GM18519 (cell line): Measurements from ENCODE around the gene SLC38A10.

Source experiments
- ATAC-seq: cut with Tn5 transposase; IDR thresholded peaks from one replicate; pipeline ENCODE4 v1.9.1; 2021; ENCODE audit warnings: mild to moderate bottlenecking, moderate library complexity; ENCODE audit not compliant: unreplicated experiment, low FRiP score

The SLC38A10 gene

DNA sequence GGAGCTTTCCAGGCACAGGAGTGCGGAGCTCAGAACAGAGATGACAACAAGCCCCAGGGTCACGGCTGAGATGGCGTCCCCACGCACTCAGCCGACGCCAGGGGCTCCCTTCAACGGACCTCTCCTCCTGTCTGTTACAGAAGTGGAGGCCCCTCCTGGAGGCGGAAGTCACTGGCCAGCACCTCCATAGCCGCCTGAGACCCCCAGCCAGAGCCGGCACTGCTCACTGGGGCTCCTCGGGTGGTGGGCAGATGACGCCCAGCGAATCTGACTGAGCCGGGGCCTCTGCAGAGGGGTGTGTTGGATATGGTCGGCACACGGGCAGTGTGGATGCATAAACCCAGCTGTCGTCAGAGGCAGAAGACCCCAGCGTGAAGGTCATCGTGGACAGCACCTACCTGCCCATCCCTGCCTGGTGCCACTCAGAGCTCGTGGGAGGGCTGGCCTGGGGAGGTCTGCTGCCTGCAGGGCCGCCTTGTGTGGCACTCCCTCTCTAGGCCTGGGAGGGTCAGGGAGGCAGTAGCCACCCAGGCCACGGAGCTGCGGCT lies 36.0 kb downstream of the SLC38A10 start:
- no peak for ATAC-seq

DNA sequence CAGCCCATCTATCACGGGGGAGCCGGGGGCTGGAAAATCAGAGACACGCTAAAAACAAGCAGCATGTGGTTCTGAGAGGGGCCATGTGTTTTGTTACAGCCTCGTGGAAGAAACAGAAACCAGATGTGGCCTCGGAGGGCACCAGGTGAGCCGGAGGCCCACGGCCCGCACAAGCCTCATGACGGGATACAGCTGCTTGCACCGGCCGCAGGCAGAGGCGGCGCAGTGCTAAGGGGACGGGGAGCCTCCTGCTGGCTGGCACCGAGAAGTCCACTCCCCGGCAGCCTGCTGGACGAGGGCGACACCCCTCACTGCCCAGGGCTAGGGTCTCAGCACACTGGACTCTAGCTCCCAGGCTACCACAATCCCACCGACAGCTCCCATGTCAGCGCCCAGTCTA lies 36.8 kb downstream of the SLC38A10 start:
- ATAC-seq, result no peak

DNA sequence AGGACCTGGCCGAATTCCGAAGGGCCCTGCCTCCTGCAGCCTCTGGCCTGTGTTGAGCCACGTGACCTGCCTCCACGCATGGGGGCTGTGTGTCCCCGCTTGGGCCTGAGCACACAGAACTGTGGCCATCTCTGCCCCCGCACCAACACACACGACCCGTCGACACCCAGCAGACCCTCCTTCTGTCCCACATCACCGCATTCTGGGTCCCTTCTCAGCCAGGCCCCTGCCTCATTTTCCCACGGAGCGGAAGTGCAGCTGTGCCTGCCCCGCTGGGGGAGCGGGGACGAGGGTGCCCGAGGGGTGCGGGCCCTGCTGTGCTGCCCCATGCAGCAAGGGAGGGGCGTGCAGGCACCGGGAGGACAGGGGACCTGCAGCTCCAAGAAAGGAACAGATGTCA lies 37.6 kb downstream of the SLC38A10 start:
- no peak for ATAC-seq

DNA sequence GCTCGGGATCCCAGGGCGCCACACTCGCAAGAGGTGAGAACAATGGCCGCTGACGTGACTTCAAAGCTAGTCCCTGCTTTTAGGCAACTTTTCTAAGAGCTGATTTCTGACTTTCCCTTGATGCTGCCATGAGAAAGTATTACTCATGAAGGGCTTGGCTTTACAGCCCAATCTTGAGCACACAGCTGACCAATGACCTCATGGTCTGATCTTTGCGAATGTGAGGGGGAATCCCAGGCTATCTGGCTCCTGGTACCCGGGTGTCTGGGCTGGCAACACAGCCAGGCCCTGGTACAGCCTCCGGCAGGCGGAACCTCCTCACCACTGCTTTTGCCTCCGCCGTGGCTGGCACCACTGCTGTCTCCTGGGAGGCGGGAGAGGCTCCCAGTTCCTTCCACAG lies 38.5 kb downstream of the SLC38A10 start:
- no peak for ATAC-seq

DNA sequence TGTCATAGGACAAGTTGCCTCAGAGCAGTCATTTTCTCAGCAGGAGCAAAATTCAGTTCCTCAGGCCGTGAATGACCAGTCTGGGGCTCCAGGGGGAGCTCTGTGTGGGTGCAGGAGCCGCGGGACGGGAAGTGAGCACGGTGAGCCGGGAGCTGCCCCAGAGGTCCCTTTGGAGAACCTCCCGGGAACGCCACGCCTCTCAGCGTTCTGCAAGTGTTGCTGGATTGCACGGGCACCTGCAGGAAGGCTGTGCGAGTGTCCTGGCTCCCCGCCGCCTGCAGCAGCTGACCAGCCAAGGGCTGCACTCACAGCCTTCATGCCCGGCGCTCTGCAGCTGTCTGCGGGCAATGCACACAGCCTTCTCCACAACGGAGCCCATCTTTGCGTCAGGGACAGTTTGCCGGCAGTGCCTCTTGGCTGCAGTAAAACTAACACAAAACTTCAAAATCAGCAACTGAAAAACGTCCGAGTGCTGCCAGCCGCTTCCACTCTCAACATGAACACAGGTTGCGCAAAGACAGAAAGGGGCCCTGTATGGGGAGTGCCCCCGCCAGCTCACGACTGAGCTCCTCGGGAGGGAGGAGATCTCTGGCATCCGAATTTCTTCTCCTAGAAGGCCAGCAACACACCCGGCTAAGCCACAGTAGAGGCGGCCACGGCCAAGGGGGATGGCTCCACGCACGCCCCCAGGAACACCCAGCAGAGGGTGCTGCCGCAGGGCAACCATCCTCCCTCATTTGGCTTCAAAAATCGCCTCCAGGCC lies 40.0 kb downstream of the SLC38A10 start:
- ATAC-seq, result no peak

DNA sequence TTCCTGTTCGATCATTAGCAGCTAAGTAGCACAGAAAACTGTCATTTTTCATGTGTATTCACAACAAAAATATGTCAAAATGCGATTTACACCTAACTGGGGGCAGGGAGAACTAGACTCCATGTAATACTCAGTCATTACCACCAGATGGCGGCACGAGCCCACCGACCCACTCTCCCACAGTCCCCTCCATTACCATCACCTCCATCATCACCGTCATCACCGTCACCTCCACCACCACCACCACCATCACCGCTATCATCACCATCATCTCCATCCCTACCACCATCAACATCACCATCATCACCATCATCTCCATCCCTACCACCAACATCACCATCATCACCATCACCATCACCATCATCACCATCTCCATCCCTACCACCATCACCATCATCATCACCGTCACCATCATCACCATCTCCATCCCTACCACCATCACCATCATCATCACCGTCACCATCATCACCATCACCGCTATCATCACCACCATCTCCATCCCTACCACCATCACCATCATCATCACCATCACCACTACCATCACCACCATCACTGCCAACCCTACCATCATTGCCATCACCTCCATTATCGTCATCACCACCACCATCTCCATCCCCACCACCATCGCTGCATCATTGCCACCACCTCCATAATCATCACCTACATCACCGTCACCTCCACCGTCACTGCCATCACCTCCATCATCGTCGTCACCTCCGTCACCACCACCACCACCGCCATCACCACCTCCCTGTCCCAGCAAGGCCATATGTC lies 41.6 kb downstream of the SLC38A10 start:
- ATAC-seq, result no peak

DNA sequence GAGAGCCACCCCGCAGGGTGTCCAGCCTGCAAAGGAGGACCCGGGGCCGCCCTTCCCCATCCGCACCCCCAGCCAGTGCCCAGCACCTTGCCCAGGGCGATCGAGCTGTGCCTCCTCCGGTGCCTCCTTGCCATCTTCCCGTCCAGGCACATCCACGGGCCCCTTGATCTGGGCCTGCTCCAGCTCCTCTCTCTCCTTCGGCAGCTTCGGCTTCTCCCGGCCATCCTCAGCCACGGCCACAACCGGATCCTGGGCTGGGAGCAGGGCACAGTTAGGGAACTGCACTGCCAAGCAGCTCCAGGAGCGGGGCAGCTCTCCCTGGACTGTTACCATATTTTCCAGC lies 42.1 kb downstream of the SLC38A10 start:
- ATAC-seq, result no peak

DNA sequence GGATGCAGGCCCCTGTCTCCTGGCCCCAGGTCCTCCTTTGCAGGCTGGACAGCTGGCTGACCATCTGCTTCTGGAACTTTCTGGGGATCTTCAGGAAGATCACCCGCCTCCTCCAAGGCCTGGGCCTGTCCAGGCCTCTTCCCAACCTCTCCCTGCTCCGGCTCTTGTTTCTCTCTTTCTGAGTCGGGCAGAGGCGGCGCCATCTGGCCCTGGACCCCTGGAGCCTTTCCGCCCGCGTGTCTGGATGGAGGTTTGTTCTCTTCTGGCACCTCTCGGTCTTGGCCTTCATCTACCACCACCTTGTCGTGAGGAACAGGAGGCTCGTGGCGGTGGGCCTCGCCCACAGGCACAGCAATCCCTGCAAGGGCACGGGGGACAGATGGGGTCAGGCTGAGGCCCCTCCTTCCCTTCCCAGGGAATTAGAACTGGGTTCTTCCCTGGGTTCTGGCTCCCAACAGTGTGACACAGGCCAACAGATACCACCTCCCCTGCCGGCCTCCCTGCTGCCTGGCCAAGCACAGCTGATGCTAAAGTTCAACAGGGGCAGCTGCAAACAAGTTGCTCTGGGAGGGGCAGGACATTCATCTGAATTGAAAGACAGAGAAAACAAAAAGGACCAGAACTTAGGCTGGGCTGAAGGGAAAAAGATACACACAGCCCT lies 42.7 kb downstream of the SLC38A10 start:
- no peak for ATAC-seq

DNA sequence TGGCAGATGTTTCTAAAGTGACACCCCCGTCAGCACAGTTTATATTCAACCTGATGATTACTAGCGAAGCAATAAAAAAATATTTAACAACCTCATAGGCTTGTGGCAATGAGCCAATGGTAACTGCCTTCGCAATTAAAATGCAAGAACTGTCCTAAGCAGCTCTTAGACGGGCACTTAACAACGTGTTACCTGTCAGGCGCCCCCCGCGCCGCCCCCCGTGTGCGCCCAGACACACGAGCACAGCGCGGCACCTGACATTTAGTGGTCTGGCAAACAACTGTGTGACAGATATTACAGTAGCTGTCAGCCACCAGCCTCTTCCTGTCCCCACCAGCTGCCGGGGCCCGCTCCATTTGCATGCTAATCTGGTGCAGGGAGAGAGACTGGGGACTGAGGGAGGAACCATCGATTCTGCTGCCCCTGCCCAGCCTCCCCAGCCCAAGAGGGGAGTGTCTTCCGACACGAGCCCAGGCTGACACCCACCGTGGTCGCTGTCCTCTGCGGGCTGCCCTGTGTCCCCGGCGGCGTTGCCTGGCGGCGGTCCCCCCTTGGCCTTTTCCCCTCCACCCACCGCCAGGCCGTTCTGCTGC lies 43.3 kb downstream of the SLC38A10 start:
- no peak for ATAC-seq

DNA sequence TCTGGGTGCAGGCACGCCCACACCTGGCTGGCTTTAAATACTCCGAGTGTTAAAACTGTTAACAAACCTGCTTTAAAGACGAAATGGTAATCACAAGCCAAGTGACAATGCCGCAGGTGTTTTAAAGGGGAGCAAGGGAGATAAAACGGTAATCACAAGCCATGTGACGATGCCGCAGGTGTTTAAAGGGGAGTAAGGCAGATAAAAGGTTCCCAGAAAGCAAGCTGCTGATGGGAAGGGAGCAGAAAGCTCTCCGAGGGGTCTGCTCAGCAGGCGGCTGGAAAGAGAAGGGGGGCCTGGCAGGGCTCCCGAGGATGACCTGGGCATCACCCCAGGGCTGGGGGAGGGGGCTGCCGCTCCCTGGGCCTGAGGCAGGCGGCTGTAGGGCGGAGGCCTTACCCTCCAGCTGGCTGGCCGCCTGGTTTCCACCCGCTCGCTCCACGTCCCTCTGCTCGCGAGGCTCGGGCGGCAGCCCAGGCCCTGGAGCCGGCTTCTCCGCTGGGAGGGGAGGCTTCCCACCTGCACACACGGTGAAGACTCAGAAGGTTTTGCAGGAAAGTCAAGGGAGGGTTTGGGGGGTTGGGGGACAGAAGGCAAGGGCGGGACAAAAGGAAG lies 43.9 kb downstream of the SLC38A10 start:
- no peak for ATAC-seq

DNA sequence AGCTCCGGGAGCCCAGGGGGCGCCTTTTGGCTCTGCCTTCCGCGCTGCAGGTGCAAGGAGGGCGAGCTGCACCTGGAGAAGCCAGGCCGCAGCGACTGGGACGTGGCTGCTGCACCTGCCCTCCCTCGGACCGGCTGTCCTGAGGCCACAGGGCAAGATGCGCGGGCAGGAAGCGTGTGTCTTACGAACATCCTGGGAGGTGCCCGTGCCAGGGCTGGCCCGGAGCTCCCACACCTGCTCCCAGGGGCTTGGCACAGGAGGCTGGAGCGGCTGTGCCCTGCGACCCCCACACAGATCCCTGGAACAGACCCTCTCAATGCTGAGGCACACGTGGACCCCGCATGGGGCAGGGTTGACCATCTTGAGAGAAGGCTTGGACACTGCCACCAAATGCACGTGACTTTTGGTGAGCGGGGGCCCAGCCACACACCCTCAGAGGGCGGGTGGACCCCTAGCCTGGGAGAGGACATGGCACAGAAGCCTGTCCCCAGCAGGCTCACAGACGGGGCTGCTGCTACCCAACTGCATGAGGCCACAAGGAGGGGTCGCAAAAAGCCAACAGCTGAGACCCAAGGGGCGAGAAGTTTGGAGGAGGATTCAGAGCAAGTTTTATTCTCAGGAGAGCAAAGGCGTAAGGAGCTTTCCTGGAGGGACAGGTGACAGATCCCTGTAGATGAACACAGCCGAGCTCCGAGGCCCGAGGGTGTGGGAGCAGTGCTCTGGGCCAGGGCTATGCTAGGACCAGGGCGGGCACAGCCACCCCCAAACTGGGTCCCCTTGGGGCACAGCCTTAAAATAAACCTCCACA lies 44.6 kb downstream of the SLC38A10 start:
- ATAC-seq, result no peak

DNA sequence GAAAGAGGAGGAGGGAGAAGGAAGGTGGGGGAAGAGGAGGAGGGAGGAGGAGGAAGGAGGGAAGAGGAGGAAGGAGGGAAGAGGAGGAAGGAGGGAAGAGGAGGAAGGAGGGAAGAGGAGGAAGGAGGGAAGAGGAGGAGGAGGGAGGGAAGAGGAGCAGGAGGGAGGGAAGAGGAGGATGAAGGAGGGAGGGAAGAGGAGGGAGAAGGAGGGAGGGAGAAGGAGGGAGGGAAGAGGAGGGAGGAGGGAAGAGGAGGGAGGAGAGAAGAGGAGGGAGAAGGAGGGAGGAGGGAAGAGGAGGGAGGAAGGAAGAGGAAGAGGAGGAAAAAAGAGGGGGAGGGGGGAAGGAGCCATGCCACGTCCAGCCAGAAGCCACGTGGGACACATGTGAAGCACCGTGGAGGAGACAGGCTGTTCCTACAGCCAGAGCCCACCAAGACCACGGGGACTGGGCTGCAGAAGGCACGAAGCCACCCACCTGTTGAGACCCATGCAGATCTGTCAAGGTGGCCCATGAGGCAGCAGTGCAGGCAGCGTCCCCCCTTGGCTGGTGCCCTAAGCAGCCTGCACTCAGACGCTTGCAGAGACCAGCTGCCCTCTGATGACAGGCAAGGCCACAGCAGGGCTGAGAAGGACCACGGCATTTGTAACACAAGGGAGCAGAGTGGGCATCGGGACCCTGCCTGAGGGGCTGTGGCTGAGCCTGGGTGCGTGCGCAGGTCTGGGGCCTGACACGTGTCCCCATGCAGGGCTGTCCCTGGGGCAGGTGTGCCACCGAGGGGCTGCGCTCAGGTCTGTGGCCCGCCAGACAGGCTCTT lies 45.7 kb downstream of the SLC38A10 start:
- no peak for ATAC-seq

DNA sequence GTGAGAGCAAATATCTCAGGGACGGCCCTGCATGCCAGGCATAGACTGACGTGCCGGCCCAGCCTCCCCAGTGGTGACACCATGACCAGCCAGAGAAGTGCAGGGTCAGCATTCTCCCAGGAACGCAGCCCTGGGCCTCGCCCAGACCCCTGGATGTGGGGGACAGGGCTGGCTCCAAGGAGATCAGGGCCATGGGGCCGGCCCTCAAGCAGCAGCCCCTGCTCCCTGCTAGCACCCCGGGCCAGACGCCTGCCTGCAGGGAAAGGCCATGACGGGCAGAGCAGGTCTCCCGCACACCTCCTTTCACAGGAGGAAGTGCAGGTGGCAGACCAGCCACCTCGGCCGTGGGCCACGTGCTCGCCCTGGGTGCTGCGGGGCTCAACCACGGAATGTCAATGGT lies 46.5 kb downstream of the SLC38A10 start:
- no peak for ATAC-seq

DNA sequence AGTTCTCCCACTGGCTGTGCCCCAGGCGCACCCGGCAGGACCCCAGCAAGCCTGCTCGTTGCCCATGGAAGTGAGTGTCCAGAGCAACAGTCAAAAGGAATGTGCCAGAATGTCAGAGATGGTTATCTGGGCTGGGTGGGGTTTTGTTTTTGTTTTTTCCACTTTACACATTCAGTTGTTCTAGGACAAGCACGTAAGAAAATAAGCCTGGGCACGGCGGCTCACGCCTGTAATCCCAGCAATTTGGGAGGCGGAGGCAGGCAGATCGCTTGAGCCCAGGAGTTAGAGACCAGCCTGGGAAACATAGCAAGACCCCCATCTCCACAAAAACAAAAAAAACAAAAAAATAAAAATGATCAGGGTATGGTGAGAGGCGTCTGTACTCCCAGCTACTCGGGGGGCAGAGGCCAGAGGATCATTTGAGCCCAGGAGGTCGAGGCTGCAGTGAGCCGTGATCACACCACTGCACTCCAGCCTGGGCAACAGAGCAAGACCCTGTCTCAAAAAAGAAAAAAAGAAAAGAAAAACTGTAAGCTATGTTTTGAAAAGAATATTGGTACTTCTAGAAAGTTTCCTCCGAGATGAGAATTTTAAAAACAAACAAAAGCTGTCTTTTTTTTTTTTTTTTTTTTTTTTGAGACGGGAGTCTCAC lies 47.6 kb downstream of the SLC38A10 start:
- no peak for ATAC-seq

DNA sequence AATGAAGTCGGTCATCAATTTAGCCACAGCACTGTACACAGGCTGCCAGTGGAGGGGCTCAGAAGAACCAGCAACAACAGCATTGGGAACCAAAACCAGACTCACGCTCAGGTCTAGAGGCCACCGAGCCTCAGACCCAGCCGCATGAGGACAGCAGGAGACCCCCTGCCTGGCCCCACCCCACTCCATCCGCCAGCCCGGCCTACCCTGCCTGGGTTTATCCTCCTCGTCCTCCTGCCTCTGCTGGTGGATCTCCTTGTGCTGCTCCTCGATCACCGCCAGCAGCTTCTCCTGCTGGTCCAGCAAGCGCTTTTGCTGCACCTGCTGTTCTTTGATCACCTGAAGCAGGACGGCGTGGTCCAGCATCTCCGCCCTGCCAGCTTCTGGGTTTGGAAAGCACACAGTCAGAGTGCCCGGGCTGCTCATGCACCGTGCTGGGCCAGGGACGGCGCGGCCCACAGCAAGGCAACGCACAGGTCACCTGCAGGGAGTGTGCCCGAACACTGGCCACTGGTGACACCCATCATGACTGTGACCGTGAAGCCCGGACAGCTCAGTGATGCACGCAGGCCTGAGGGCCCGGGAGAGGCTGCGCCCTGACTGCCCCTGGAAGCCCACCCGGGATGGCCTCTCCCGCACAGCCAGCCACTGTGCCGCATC lies 48.3 kb downstream of the SLC38A10 start:
- ATAC-seq, result no peak

DNA sequence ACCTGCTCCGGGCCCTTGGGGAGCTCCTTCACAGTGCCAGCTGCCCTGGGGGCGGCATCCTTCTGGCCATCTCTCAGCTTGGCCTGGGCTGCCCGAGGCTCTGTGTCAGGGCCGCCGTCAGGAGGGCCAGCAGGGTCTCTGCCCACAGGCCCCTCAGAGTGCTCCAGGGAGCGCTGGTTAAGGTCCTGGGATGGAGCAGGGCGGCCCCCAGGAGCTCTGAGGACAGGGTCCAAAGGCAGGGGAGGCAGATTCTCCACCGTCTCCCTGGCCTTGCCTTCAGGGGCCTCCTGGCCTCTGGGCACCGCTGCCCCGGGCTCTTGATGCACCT lies 48.8 kb downstream of the SLC38A10 start:
- no peak for ATAC-seq

DNA sequence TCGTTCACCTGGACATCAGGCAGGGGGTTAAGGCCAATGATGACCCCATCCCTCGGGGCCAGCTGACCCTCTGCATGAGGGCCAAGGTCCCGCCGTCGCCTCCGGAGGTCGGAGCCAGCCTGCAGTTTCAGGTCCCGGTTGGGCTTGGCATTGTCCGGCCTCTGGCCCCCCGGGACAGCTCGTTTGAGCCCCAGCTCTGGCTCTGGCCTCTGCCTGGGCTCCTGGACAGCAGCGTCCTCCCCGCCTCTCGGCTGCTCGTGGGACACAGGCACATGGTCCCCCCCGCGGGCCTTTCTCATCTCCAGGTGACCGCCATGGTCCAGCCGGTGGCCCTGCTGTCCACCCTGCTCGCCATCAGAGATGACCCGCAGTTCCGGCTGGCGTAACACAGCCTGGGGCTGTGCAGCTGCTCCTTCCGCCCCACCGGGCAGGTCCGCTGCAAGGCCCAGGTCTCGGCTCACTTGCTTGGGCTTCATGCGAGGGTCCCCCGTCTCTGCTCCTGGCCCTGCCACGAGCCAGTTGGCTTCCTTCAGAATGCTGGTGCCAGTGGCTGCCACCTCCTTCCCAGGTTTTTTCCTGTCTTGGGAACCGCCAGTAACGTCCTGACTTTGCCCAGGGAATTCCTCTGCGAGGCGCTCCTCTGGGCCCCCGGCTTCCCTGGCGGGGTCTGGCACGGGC lies 49.3 kb downstream of the SLC38A10 start:
- no peak for ATAC-seq
